Measurements from ENCODE around the gene MRRF.

Gene MRRF

GRCh38 chr9:122333169-122333808, 68.6 kb downstream of the MRRF start:
- no peak for DNase-seq

GRCh38 chr9:122334916-122335315, 70.2 kb downstream of the MRRF start:
- no peak for DNase-seq

GRCh38 chr9:122336189-122336588, 71.5 kb downstream of the MRRF start:
- DNase-seq = no peak

- no peak for DNase-seq
These were observed 72.3 kb downstream of the MRRF start for GRCh38 chr9:122336866-122337555.

GRCh38 chr9:122337556-122337929, 72.9 kb downstream of the MRRF start:
- no peak for DNase-seq

- no peak for DNase-seq
These were observed 73.9 kb downstream of the MRRF start for GRCh38 chr9:122338536-122338935.

- DNase-seq = no peak
These were observed 74.3 kb downstream of the MRRF start for GRCh38 chr9:122338994-122339393.

- DNase-seq = no peak
These were observed 74.9 kb downstream of the MRRF start for GRCh38 chr9:122339579-122339978.

- DNase-seq = no peak
These were observed 75.5 kb downstream of the MRRF start for GRCh38 chr9:122340161-122340560.

- no peak for DNase-seq
These were observed 77.8 kb downstream of the MRRF start for GRCh38 chr9:122342323-122343050.

- DNase-seq = peak; percentile 21
These were observed 82.0 kb downstream of the MRRF start for GRCh38 chr9:122346478-122347347.

GRCh38 chr9:122347348-122348287, 82.9 kb downstream of the MRRF start:
- DNase-seq = no peak

GRCh38 chr9:122348288-122348777, 83.7 kb downstream of the MRRF start:
- no peak for DNase-seq

GRCh38 chr9:122348791-122349190, 84.1 kb downstream of the MRRF start:
- no peak for DNase-seq

GRCh38 chr9:122349201-122349600, 84.5 kb downstream of the MRRF start:
- DNase-seq = no peak

- peak; percentile 78 for DNase-seq
These were observed 86.1 kb downstream of the MRRF start for GRCh38 chr9:122350577-122351355.

GRCh38 chr9:122354536-122355199, 90.0 kb downstream of the MRRF start:
- no peak for DNase-seq

GRCh38 chr9:122355336-122355875, 90.7 kb downstream of the MRRF start:
- no peak for DNase-seq

- no peak for DNase-seq
These were observed 91.9 kb downstream of the MRRF start for GRCh38 chr9:122356627-122357026.

GRCh38 chr9:122360891-122361290, 96.2 kb downstream of the MRRF start:
- no peak for DNase-seq
